Activated CD4-positive, alpha-beta T cell treated with anti-CD3 and anti-CD28 coated beads, Interleukin-2, amount 50 U/mL, for 24 hours (primary cell): ENCODE results near the gene ATP11C.

Experiments
- DNase-seq, 2 donors: peaks; one replicate each; pipeline ENCODE4 v3.0.0-alpha.2; 2020; ENCODE audit warnings: low read depth in 1 of 2, low spot score in 1 of 2

The ATP11C gene

GRCh38 chrX:139815771-139816170 is 117.1 kb downstream of the ATP11C start:
- no peak for DNase-seq

- no peak for DNase-seq
Measured at GRCh38 chrX:139811942-139812629, 120.8 kb downstream of the ATP11C start.

- DNase-seq: no peak
Measured at GRCh38 chrX:139804482-139804881, 128.4 kb downstream of the ATP11C start.

DNA sequence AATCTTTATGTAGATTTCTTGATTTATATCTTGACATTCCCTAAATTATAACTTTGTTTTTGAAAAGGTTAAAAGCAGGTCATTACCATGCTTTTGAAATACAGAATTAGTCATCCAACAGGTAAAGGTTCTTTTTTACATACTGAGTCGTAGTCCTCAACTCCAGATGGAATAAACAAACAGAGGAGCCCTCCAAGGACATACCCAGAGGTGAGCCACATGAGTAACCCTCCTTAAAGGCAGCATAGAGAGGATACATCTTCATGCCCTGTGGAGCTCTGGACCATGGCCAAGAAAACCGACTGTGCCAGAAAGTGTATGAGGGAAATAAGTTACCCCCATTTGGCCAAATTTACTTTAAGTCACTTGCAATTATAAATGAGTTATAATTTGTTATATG is 129.6 kb downstream of the ATP11C start:
- DNase-seq: no peak

DNA sequence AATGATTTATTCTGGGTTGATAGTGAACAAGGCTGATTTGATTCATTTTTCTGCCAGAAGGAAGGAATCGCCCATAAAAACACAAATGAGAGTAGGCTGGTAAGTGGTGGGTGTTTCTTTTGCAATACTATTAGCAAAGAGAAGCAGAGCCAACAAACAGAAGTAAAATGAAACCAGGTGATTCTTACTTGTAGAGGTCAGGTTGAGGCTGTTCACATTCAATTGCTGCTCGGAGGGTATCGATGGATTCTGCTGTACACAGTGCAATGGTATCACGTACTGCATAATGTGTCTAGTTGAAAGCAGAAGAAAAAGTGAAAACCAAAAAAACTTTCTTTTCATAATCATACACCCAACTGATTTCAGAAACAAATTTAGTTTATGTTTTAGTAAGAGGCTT is 130.8 kb downstream of the ATP11C start:
- no peak for DNase-seq

DNA sequence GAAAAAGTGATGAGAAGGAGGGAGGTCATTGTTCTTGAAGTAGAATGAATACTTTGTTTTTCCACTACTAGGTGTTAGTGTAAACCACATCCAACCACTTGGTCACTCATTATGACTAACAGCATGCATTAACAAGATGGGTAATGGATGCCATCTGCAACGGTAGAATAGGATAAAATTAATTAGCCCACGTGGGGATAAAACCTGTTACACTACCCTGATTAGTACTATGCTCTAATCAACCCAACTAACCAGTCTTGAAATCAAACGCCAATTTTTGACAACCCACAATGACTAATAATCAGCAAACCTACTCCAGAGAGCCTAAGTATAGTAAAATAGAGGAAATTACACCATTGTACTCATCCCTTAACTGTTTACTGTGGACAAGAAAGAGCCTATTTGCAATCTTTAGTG is 131.4 kb downstream of the ATP11C start:
- no peak for DNase-seq

DNA sequence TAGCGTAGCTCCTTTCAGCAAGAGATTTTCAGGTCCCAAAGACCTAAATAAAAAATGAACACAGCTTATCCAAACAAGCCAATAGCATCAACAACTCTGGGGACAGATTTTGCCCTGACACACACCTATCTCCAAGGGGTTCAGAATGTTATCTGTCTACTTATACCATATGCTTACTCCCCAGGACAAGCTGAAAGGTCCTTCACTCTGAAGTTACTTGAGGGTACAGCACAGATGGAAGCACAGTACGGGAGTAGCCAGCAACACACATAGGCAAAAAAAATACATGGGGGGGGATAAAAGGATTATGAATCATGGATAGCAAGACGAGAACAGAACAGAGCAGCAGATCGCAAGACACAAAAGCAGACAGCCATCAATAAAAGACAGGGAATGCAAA is 134.2 kb downstream of the ATP11C start:
- DNase-seq: no peak

DNA sequence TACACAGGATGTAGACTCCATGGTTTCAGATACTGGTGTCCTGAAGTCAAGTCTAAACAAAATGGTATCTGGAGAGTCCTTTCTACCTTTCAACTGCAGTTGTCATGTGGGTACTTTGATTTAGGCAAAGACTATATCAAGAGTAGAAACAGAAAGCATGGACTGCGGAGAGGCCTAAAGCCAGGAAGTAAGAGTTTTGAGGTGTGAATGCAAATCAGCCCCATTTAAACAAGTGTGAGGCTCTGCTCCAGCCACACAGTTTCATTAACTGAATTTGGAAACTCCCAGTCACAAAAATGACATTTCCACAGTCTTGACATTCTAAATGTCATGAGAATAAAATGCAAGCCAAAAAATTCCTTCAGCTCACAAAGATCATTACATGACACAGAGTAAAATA is 137.7 kb downstream of the ATP11C start:
- DNase-seq: no peak

DNA sequence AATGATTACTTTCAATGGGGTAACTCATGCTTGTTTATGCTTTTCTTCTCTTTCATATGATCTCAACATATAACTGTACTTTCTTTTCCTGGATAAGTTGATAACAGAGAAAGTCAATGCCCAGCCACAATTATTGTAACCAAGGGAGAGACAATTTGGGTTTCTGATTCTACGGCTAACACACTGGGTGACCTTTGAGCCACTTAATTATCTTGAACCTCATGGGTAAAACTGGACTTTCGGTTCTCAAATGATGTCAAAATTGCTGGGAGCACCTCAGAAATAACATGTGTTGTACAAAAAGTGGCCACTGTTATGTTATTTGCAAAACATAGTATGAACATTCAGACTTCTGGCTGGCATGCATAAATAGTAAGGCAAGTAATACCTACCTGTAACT is 145.3 kb downstream of the ATP11C start:
- DNase-seq: no peak

- DNase-seq: no peak
Measured at GRCh38 chrX:139784807-139785206, 148.0 kb downstream of the ATP11C start.

DNA sequence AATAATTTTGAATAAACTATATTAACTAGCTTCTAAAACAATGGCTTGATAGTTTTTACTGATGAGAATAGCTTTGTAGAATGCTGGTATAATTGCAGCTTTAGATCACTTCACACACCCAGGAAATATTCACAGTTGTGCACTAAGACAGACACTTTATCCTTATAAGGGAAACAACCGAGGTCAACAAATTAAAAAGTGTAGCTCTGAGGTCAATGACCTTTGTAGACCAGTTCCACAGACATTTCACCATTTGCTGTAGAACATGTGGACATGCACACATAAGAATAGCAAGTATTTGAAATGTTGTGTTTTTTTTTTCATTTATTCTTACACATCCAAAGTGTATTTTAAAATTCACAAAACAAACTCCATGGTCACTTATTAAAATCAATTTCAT is 148.9 kb downstream of the ATP11C start:
- no peak for DNase-seq

DNA sequence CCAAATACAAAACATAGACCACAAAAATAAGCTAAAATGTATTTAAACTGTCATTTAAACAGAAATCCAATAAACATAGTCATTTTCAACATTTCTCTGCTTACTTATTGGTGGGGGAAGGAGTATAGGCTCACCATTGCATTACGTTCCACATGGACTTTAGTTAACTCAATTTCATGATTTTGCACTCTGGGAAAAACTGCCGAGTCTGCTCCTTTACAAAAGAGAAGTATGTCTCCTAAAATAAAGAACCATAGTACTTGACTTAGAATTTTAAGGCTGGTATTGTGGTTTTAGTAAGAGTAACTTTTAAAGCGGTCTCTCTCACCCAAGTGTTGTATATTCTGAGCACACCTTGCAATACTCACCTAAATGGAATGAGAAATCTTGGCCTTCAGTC is 149.8 kb downstream of the ATP11C start:
- DNase-seq: no peak

GRCh38 chrX:139776599-139776998 is 156.3 kb downstream of the ATP11C start:
- DNase-seq: no peak

- DNase-seq: no peak
Measured at GRCh38 chrX:139770366-139770765, 162.5 kb downstream of the ATP11C start.

GRCh38 chrX:139766545-139766983 is 166.3 kb downstream of the ATP11C start:
- no peak for DNase-seq

GRCh38 chrX:139762400-139763183 is 170.3 kb downstream of the ATP11C start:
- DNase-seq: no peak

GRCh38 chrX:139759637-139760036 is 173.2 kb downstream of the ATP11C start:
- DNase-seq: no peak

- no peak for DNase-seq
Measured at GRCh38 chrX:139758809-139759208, 174.0 kb downstream of the ATP11C start.

DNA sequence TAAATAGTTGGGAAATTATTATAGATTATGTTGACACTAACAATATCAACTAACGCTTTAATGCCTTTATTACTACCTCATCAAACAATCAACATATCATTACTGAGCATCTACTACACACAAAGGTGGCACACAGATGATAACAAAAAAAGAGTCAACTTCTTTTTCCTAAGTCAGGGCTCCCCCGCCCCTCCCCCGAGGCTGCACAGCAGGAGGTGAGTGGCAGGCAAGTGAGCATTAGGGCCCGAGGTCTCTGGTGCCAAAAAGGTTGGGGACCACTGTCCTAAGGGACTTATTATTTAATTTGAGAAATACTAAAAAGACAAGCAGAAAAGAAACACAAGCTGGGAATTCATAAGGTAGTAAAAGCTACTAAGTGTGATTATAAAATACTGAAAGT is 174.6 kb downstream of the ATP11C start:
- DNase-seq: no peak

DNA sequence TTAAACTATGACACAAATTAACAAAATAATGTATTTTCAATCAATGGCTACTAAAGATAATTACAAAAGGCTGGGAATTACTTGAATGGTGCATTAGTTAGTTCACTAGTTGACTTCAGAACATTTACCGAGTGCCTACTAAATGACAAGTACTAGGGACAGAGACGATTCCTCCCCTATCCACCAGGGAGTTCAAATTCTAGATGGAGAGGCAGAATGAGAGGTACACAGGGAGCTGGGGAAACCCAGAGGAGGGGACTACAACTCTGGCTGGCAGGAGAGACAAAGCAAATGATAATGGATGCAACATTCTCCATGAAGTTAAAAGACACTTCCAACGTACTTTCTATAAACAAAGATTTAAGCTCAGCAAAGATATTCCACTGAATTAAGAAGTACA is 181.8 kb downstream of the ATP11C start:
- no peak for DNase-seq

DNA sequence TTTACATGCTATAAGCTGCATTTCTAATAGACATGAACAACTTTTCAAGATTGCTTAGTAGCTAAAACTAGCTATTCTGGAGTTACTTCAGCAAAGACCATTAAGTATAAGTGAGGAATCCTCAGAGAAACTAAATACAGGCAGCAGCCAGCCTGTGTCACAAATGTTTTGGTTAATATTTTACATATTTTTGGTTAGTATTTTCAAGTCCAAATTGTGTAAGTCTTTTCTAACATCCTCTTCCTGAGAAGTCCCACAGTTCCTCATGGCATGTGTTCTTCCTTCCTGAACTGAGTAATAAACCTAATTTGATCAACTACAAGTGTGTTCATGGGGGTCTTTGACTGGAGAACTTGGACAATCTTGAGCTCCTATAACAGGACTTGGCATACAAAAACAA is 182.5 kb downstream of the ATP11C start:
- no peak for DNase-seq

DNA sequence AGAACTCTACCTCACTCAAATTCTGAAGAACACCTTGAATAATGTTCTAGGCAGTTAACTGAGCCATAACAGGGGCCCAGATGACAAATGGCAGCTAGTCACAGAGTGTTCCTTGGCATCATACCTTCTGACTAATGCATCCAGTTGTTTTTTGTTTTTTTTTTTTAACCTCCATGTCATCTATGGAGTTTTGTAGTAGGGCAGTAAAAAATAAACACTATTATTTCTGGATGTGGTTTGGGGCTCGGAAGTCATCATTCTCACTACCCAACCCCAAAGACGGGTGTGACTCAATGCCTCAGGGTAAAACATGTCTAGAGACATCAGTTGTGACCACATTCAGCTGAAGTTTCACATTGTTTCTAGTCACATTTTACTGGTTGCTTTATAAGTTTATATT is 193.7 kb downstream of the ATP11C start:
- DNase-seq: no peak

DNA sequence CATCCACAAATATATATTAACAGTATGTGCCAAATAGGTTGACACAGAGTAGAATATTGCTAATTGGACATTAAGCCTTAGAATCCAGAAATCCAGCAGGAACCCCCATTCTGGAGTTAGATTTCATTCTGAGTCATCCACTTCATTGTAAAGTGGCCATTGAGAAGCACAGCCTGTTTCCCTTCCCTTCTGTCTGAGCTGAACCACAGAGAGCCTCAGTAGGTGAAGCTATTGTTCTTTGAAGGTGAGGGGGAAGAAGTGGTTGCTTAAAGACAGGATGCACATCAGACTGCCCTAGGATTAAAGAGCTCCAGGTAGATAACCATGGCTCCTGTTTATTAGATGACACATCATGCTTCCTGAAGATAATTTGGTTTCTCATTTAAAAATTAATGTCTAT is 194.3 kb downstream of the ATP11C start:
- DNase-seq: no peak
